Measurements from ENCODE around the gene FKBP11. TPM values are rescaled to one million over a fixed set of nuclear protein-coding genes. Genes with fewer than 3 reads are reported as not detected.

FKBP11 gene
- total and polyA plus RNA-seq, 2 of the 8 experiments (the other 6 are each of a cell fraction or from before 2014, with no cell fraction given): 45.7 to 65.1 TPM

DNA sequence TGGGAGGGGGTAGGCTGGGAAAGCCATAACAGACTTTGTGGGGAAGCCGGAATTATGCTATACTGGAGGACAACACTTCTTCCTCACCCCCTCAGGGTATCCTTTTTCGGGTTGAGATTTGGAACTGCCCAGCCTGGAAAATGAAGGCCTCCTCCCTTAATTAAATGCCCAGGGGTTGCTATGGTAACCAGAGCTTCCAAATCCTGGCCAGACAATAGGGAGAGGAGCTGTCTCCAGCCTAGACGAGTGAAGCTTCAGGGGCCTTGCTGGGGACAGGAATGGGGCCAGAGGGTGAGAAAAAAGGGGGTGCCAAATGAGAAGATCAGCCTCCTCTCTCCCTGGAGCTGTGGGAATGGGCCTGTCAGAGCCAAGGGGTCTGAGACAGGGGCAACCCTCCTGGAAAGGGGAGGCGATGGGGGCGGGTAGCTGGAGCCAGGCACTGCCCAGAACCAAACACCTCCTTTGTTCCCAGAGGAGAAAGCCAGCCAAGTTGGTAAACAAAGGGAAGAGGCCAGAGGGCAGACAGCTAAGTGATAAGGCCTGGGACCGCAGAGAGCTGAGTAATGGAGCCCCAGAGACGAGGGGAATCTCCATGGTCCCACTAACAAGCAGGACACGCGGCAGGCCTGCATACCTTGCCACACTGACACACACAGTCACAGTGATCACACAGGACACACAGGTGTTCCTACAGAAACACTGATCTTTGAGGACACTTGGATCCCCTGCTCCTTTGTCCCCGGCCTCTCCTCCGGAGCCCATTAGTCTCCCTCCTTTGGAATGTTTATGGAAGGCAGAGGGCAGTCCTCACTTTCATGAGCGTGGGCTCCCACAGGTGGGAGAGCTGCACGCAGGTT is 41.8 kb downstream of the FKBP11 start:
- no peak overlapping the region for H3K14ac ChIP-seq (ENCODE audit: insufficient read length)
- no peaks in the 10 kb centered on the region for H3K36me3 ChIP-seq (ENCODE audit: control insufficient read depth in 2 of 4, insufficient read depth in 4 of 4, low read length in 3 of 4)
- ChIA-PET POLR2A (ENCODE audit: partially characterized antibody) (interaction anchor here (0.8 to 23.7 kb wide), 12 partner anchors 8 to 134 kb away, joined by 3 to 651 read pairs (median 4); partner anchors contain the start of genes ARF3, DDX23, FKBP11 and RND1), CTCF (ENCODE audit: partially characterized antibody) (interaction anchor here (0.9 to 20.7 kb wide), 13 partner anchors 8 to 112 kb away, joined by 3 to 678 read pairs (median 4); partner anchors contain the start of genes DDX23, RND1 and WNT10B)
- peak overlapping the region; percentile 99 for H2BK15ac ChIP-seq (ENCODE audit: low read length)
- H3K79me2 ChIP-seq (ENCODE audit: control insufficient read depth in 1 of 2, insufficient read depth in 2 of 2, low read length in 2 of 2): no peaks in the 10 kb centered on the region
- no peak overlapping the region for H3K23ac ChIP-seq (ENCODE audit: insufficient read length)
- H3K4me1 ChIP-seq (replicated peaks in 1 of 4; ENCODE audit: control insufficient read depth in 3 of 4, insufficient read depth in 4 of 4, low read length in 3 of 4): peaks cover 15 to 25% (median 19%) of the 10 kb centered on the region in 4 experiments
- H3K18ac ChIP-seq (ENCODE audit: extremely low read depth, low read length): peak overlapping the region; percentile 100
- no peak overlapping the region for H3K4ac ChIP-seq (replicated peaks; ENCODE audit: insufficient read length, low read depth, low read length)
- H3K4me2 ChIP-seq (ENCODE audit: insufficient read depth in 1 of 2, low read depth in 2 of 2, low read length in 2 of 2): peak overlapping the region; percentile 62 to 77
- peak overlapping the region; percentile 90; the same call in 1 of the 2 replicates for H2AK5ac ChIP-seq (ENCODE audit: low read depth, low read length)
- DNase-seq (ENCODE audit: low read depth in 1 of 2, low spot score in 2 of 2) (peak in 1 of 2 experiments; percentile 62), FAIRE-seq (no peak)
- H4K8ac ChIP-seq (ENCODE audit: extremely low read depth, insufficient read depth, low read length): peak overlapping the region; percentile 92; the same call in 1 of the 2 replicates
- H3K9ac ChIP-seq (replicated peaks in 1 of 4; ENCODE audit: extremely low read depth in 1 of 4, low read depth in 3 of 4, low read length in 3 of 4): peak overlapping the region in 3 of 4 experiments; percentile 67 to 74 (median 68); a peak in 5 of 7 replicates
- H3K9me3 ChIP-seq (ENCODE audit: insufficient read depth in 2 of 2, low read depth in 1 of 2, low read length in 1 of 2): no peaks in the 10 kb centered on the region
- no peaks in the 10 kb centered on the region; the same call in none of the 2 replicates for H3K23me2 ChIP-seq (ENCODE audit: low read depth, low read length)
- H4K20me1 ChIP-seq (replicated peaks in 1 of 2; ENCODE audit: control insufficient read depth in 1 of 2, insufficient read depth in 2 of 2, low read length in 2 of 2): no peaks in the 10 kb centered on the region
- H3K27ac ChIP-seq (ENCODE audit: low read depth, low read length): peak overlapping the region; percentile 88
- no peak overlapping the region for H3K56ac ChIP-seq (replicated peaks; ENCODE audit: insufficient read length, low read depth, low read length)
- H4K5ac ChIP-seq (ENCODE audit: insufficient read length, low read depth, low read length): peak overlapping the region; percentile 83
- H2BK5ac ChIP-seq (ENCODE audit: low read depth, low read length): peak overlapping the region; percentile 92
- H2AFZ ChIP-seq (ENCODE audit: low read length): peak overlapping the region; percentile 86
- WGBS, 2 experiments (ENCODE audit: extremely low coverage in 1 of 2, insufficient coverage in 1 of 2, insufficient read length in 1 of 2, insufficient replicate concordance in 2 of 2, low coverage in 1 of 2, low lambda C conversion rate in 2 of 2, missing lambda C conversion rate in 1 of 2): 35% methylated on average over 13 of the region's 13 CpGs; no CpG with 5 or more reads in 1 of the 2 experiments
- no peaks in the 10 kb centered on the region for H3K79me1 ChIP-seq (ENCODE audit: low read depth, low read length)
- peak; percentile 87 for TF ChIP-seq ASH2L (IDR thresholded peaks at IDR 0.05; ENCODE audit: low read length)
- peak; percentile 65 to 69; a peak in 1 of 3 replicates for TF ChIP-seq POLR2A (IDR thresholded peaks at IDR 0.05; ENCODE audit: control extremely low read depth in 1 of 2, low read depth in 2 of 2, low read length in 2 of 2)
- no peak for TF ChIP-seq CBX5 (IDR thresholded peaks at IDR 0.05; ENCODE audit: low read depth, low read length)
- peak in 1 of 2 experiments; percentile 39; a peak in 1 of 4 replicates for TF ChIP-seq SIN3A (conservative IDR thresholded peaks at IDR 0.05 in 1 of 2, IDR thresholded peaks at IDR 0.05 in 1 of 2; ENCODE audit: low read depth in 1 of 2, low read length in 2 of 2)
- TF ChIP-seq SP1 (IDR thresholded peaks at IDR 0.05; ENCODE audit: low read depth, low read length): 0 out of 2 replicates have a peak, but pooled peaks have one; percentile 29
- TF ChIP-seq RBBP5 (IDR thresholded peaks at IDR 0.05; ENCODE audit: borderline replicate concordance, low read depth, low read length): peak; percentile 80; the same call in 1 of the 2 replicates
- TF ChIP-seq POLR2AphosphoS5 (IDR thresholded peaks at IDR 0.05; ENCODE audit: low read depth, low read length): peak; percentile 42; the same call in 1 of the 2 replicates
- TF ChIP-seq BACH1 (IDR thresholded peaks at IDR 0.05; ENCODE audit: low read length): no peak
- peak overlapping the region in 3 of 4 experiments; percentile 7 to 26 (median 18); a peak in 5 of 8 replicates for H3K4me3 ChIP-seq (ENCODE audit: extremely low read depth in 1 of 4, insufficient read depth in 2 of 4, low read depth in 3 of 4, low read length in 4 of 4)
- no peaks in the 10 kb centered on the region for H3K27me3 ChIP-seq (replicated peaks in 1 of 4; ENCODE audit: control insufficient read depth in 3 of 4, extremely low read depth in 1 of 4, insufficient read depth in 3 of 4, low read length in 3 of 4)
- peak overlapping the region; percentile 98 for H4K91ac ChIP-seq (replicated peaks; ENCODE audit: insufficient read length, low read length)
- H2BK12ac ChIP-seq (ENCODE audit: low read depth, low read length): peak overlapping the region; percentile 99
- H2BK20ac ChIP-seq (ENCODE audit: low read length): peak overlapping the region; percentile 100
- H2BK120ac ChIP-seq (replicated peaks; ENCODE audit: low read depth, low read length): peak overlapping the region; percentile 29

Data from H1 (cell line).